HG03521 (cell line): ENCODE measurements around the gene LARP4B.
"Not testable (repeated sequence)": the region's sequence is repeated elsewhere in the genome, so short reads cannot be mapped to it uniquely, and the experiment has no call there.

Experiments
- ATAC-seq: cut with Tn5 transposase; IDR thresholded peaks from one replicate; pipeline ENCODE4 v1.9.1; 2021; ENCODE audit warnings: mild to moderate bottlenecking, moderate library complexity; ENCODE audit not compliant: unreplicated experiment

The LARP4B gene

GRCh38 chr10:958856-959255 is 27.4 kb upstream of the LARP4B start:
- no peak for ATAC-seq

DNA sequence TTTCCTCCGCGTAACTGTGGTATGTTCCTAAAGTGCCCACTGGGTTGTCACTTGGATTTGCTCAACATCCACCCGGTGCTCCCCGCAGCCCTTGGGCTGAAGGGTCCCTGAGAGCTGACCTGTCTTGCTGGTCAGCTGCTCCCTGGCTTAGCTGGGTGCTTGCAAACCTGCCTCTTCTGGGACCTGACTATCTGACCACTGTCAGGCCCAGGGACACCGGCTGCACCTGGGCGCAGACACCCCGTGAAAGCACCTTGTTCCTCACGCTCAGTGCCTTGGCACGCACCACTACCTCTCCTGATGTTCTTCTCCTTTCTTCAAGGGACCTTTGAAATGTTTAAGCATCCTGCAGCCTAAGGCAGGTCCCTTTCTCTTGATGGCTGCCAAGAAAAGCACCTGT is 26.6 kb upstream of the LARP4B start:
- ATAC-seq, result no peak

GRCh38 chr10:955820-956217 is 24.3 kb upstream of the LARP4B start:
- no peak for ATAC-seq

DNA sequence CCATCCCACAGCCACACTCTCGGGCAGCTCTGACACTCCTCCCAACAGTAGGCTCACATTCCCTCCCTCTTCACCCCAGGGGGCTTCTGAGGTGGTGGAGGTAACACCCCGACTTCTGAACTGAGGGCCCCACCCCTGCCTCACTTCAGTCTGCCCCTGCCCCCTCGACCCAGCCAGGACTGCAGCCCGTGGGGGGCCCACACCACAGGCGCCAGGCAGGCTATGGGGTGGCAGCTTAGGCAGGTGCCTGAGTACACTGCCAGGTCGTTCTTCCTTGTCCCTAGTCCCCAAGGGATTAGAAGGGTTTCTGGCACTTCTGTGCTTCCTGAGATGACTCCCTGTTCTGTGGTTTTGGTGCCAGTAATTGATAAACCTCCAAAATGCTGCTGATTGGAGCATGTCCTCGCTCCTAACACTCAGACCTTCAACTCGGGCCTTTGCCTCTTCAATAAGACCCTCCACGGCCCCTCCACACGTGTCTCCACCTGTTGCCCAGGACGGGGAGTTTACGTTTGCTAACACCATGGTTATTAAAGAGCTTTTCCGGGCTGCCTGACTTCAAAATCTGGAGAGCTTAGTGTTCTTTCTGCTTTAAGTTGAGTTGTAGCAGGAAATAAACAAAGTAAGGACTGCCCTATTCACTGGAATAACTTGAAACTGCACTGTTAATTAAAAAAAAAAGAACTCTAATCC is 23.8 kb upstream of the LARP4B start:
- ATAC-seq, result no peak

DNA sequence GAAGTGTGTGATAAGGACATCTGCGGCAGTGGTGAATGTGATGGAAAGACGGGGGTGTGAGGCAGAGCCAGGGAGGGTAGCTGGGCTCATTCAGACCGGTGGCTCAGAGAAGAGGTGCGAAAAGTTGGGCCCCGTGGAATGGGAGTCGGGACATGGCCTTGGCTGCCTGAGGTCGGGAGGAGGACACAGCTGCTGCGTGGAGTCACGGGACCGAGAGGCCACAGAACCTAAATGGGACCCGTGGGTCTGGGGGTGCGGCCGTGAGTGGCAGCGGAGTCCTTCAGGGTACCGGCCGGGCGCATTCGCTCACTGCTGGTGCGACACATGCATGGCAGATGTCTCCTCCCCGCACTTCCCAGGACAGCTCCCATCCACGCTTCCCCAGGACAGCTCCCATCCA is 22.9 kb upstream of the LARP4B start:
- no peak for ATAC-seq

- no peak for ATAC-seq
Observed at GRCh38 chr10:953836-954235, 22.3 kb upstream of the LARP4B start.

DNA sequence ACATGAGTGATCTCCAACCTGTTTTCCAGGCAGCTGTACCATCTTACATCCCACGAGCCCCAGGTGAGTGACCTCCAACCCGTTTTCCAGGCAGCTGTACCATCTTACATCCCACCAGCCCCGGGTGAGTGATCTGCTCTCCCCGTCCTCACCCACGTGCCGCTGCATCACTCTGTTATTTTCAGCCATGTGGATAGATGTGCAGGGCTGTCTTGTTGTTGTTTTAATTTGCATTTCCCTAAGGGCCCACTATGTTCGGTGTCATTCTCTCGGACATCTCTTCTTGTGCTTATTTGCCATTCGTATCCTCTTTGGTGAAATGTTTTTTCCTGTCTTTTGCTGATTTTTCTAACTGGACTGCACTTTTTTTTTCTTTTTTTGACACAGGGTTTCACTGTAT is 17.9 kb upstream of the LARP4B start:
- ATAC-seq, result no peak

GRCh38 chr10:948347-948746 is 16.8 kb upstream of the LARP4B start:
- no peak for ATAC-seq

DNA sequence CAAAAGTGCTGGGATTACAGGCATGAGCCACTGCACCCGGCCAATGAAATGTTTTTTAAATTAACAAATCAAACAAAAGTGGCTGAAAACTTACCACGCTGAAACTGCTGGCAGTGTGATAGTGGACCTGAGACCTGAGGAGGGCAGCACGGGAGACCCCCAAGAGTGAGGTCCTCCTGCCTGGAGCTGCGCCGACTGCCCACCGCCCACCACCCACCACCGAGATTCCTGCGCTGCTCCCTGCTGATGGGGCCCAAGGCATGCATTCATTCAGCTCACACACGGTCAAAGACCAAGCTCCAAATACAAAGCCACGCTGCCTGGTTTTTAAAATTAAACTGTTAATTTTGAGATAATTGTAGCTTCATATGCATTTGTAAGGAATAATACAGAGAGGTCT is 16.4 kb upstream of the LARP4B start:
- ATAC-seq, result no peak

DNA sequence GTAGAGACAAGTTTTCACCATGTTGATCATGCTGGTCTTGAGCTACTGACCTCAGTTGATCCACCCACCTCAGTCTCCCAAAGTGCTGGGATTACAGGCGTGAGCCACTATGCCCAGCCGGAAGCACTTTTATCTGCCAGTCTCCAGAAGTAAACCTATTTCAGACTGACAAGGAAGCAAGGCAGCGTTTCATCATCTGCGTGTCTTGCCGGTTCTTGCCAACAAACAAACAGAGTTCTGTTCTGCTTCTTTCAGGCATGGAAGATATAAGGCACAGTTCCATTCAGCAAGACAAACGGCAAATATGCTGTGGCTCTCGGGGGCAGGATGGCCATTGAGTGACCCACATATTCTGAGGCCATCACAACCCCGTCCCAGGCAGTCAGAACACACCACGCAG is 15.5 kb upstream of the LARP4B start:
- ATAC-seq, result no peak

DNA sequence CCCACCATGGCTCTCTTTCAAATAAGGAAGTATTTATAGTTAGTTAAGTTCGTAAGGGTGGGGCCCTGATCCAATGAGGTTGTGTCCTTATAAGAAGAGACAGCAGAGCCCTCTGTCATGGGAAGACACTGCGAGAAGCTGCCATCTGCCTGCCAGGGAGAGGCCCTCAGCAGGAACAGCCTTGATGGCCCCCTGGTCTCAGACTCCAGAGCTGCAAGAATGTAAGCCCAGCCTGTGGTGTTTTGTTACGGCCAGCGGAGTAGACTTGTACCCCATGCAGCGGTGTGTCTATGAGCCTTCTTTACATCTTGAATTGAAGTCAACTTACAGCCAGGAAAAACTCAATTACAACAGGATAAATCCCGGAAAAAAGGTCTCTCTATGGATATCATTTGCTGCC is 14.3 kb upstream of the LARP4B start:
- no peak for ATAC-seq

DNA sequence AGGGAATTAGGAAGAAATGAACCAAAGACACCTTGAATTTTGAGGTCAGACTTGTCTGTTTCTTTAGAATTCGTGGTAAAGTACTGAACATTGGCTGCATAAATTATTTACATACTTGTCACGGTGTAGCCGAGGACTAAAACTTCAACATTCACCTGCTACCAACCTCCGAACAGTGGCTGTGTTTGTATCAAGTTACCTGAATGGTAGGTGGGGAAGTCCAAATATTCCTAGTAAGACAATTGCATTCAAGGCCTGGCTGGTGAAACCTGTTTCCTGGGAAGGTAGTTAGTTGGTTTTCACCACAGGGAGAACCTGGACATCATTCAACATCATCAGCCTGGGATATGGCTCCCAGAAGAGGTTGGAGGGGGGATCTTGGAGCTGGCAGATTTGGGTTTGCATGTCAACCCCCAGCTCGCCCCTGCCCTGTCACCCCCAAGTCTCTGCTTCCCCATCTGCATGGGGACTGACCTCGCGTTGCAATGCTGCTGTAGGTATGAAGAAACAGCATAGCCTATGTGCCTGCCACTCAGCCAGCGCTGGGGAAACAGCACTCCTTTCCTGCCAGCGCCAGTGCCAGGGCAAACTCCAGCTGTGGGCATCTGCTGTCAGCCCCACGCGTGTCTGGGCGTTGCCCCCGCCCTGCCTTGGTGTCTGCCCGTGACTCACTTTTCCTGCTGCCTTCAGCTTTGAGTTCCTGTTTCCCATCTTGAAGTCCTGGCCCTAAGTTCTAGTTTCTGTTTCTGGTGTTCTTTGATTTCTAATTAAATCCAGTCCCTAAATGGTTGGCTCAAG is 12.7 kb upstream of the LARP4B start:
- peak; percentile 7 for ATAC-seq

GRCh38 chr10:943334-944033 is 12.0 kb upstream of the LARP4B start:
- peak; percentile 47 for ATAC-seq

GRCh38 chr10:938941-939678 is 7.6 kb upstream of the LARP4B start:
- ATAC-seq, result no peak

GRCh38 chr10:934746-935406 is 3.4 kb upstream of the LARP4B start:
- no peak for ATAC-seq

DNA sequence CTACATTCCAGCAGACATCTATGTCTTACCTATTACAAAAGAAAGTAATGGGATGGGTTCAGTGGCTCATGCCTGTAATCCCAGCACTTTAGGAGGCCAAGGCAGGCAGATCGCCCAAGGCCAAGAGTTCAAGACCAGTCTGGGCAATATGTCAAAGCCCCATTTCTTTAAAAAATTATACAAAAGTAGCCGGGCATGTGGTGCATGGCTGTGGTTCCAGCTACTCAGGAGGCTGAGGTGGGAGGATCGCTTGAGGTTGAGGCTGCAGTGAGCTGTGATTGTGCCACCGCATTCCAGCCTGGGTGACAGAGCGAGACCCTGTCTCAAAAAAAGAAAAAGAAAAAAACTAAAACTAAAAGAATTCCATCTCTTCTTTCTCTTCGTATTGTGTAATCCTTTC is 2.7 kb upstream of the LARP4B start:
- ATAC-seq, result not testable (repeated sequence)

DNA sequence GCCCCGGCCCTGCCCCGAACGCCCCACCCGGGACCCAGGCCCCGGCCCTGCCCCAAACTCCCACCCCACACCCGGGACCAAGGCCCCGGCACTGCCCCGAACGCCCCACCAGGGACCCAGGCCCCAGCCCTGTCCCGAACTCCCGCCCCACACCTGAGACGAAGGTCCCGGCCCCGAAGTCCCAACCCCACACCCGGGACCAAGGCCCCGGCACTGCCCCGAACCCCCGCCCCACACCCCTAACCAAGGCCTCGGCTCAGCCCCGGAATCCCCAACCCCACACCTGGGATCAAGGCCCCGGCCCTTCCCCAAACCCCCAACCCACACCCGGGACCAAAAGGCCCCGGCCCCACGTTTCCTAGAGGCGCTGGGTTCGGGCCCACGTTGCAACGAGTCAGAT is 1.1 kb upstream of the LARP4B start:
- ATAC-seq, result no peak

DNA sequence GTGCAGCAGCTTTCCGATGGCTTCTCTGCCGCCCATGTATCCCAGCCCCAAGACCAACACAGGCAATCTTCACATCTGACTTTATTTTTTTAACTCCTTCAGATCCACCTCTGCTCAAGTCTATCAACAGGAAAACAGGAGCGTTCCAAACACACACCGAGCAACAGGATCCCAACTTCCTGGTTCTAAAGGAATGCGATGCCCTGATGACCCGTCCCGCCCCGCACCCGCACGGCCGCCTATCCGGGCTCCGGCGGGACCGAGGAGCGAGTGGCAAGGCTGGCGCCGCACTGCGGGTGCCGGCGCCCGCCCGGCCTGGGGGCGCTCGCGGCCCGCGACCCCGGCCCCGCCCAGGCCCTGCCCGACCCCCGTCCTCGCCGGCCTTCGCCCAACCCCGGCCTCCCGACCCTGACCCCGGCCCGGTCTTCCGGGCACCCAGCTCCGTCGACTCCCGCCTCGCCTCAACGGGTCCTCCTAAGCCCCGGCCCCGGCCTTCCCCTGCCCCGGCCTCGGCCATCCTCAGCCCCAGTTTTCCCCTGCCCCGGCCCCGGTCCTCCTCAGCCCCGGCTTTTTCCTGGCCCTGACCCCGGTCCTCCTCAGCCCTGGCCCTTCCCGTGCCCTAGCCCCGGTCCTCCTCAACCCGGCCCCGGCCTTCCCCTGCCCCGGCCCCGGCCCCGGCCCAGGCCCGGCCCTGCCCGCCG is 730 bp downstream of the LARP4B start:
- no peak for ATAC-seq

- ATAC-seq, result no peak
Observed at GRCh38 chr10:929960-930624, 1.4 kb downstream of the LARP4B start.

- no peak for ATAC-seq
Observed at GRCh38 chr10:927131-927530, 4.4 kb downstream of the LARP4B start.
